ENCODE measurements around the gene IGDCC3.

Gene IGDCC3

GRCh38 chr15:65386376-65386775, 8.6 kb upstream of the IGDCC3 start:
- DNase-seq, result no peak

GRCh38 chr15:65385870-65386258, 8.1 kb upstream of the IGDCC3 start:
- no peak for DNase-seq

- peak; percentile 52 for DNase-seq
Measured at GRCh38 chr15:65384895-65385869, 7.4 kb upstream of the IGDCC3 start.

- no peak for DNase-seq
Measured at GRCh38 chr15:65384505-65384894, 6.7 kb upstream of the IGDCC3 start.

- DNase-seq, result no peak
Measured at GRCh38 chr15:65383991-65384390, 6.2 kb upstream of the IGDCC3 start.

GRCh38 chr15:65383456-65383855, 5.7 kb upstream of the IGDCC3 start:
- no peak for DNase-seq

- no peak for DNase-seq
Measured at GRCh38 chr15:65382921-65383320, 5.1 kb upstream of the IGDCC3 start.

- DNase-seq, result no peak
Measured at GRCh38 chr15:65382146-65382491, 4.3 kb upstream of the IGDCC3 start.

GRCh38 chr15:65381445-65382145, 3.8 kb upstream of the IGDCC3 start:
- DNase-seq, result no peak

- no peak for DNase-seq
Measured at GRCh38 chr15:65379986-65380385, 2.2 kb upstream of the IGDCC3 start.

- no peak for DNase-seq
Measured at GRCh38 chr15:65377105-65377975, 462 bp downstream of the IGDCC3 start.

GRCh38 chr15:65376767-65377104, 1.1 kb downstream of the IGDCC3 start:
- no peak for DNase-seq

- no peak for DNase-seq
Measured at GRCh38 chr15:65375871-65376607, 1.8 kb downstream of the IGDCC3 start.

GRCh38 chr15:65374821-65375401, 2.9 kb downstream of the IGDCC3 start:
- no peak for DNase-seq

GRCh38 chr15:65374334-65374733, 3.5 kb downstream of the IGDCC3 start:
- DNase-seq, result no peak

- DNase-seq, result no peak
Measured at GRCh38 chr15:65373163-65373651, 4.6 kb downstream of the IGDCC3 start.

- DNase-seq, result no peak
Measured at GRCh38 chr15:65372787-65373067, 5.1 kb downstream of the IGDCC3 start.

- DNase-seq, result no peak
Measured at GRCh38 chr15:65371976-65372786, 5.6 kb downstream of the IGDCC3 start.

GRCh38 chr15:65370885-65371284, 6.9 kb downstream of the IGDCC3 start:
- no peak for DNase-seq

GRCh38 chr15:65369651-65370050, 8.2 kb downstream of the IGDCC3 start:
- no peak for DNase-seq

- DNase-seq, result no peak
Measured at GRCh38 chr15:65369212-65369547, 8.6 kb downstream of the IGDCC3 start.

Data from amniotic stem cell (primary cell).